Measurements from ENCODE around the gene SLC17A3. TPM values are rescaled to one million over a fixed set of nuclear protein-coding genes. Genes with fewer than 3 reads are reported as not detected.

The SLC17A3 gene, protein sequence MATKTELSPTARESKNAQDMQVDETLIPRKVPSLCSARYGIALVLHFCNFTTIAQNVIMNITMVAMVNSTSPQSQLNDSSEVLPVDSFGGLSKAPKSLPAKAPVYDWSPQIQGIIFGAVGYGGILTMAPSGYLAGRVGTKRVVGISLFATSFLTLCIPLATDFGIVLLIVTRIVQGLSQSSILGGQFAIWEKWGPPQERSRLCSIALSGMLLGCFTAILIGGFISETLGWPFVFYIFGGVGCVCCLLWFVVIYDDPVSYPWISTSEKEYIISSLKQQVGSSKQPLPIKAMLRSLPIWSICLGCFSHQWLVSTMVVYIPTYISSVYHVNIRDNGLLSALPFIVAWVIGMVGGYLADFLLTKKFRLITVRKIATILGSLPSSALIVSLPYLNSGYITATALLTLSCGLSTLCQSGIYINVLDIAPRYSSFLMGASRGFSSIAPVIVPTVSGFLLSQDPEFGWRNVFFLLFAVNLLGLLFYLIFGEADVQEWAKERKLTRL
- under 1 TPM in 1 of 2 experiments, not detected in 1; 0.43 TPM for total RNA-seq

DNA sequence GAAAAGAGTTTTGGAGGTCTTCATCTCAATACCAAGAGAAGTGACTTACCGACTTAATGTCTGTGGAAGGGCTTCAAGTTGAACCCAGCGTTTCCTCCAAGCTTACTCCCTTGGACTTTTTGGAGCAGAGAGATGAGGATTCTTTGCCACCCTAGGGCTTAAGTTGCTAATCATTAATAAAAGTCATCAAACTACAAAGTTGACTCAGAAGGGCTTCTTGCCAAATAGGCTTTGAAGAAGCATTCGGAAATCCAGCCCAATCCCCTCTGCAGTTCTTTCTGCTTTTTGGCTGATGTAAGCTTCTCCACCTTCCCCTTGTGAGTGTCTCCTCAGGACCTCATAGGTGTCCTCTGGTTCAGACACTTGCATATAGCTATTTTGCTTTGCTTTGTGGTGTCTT is at the start of gene SLC17A3:
Gene SLC17A3, minus strand, starts transcription at position 126 of the 400 bp plus-strand sequence. CDS start 5,856 bp downstream, outside the sequence.
- no peaks in the 10 kb centered on the region for H3K36me3 Mint-ChIP-seq
- no peak for DNase-seq
- H3K27me3 Mint-ChIP-seq = peaks cover 6% of the 10 kb centered on the region
- POLR2A ChIA-PET = no interaction called here
- no peak within 1 kb of the TSS for H3K27ac Mint-ChIP-seq
- intact Hi-C loops (cut with micrococcal nuclease) = no loop called here
- H3K4me1 Mint-ChIP-seq (ENCODE audit: low read depth) = peaks cover 28% of the 10 kb centered on the region
- no peaks in the 10 kb centered on the region for H3K9me3 Mint-ChIP-seq
- CTCF ChIA-PET = interaction anchor here (1.5 kb wide), 1 partner anchor 118 kb away, joined by 3 read pairs; no protein-coding TSS in a partner anchor
- no peak within 1 kb of the TSS for H3K4me3 Mint-ChIP-seq

GRCh38 chr6:25922301-25922700 is 48.3 kb upstream of the SLC17A3 start:
- Mint-ChIP-seq H3K27ac (no peak overlapping the region), H3K4me1 (ENCODE audit: low read depth) (peaks cover 22% of the 10 kb centered on the region), H3K36me3 (peaks cover 3% of the 10 kb centered on the region), H3K9me3 (peaks cover 3% of the 10 kb centered on the region), H3K4me3 (no peak overlapping the region), H3K27me3 (no peaks in the 10 kb centered on the region)
- intact Hi-C loops (cut with micrococcal nuclease) = no loop called here
- ChIA-PET CTCF (no interaction called here), POLR2A (no interaction called here)
- DNase-seq = no peak

DNA sequence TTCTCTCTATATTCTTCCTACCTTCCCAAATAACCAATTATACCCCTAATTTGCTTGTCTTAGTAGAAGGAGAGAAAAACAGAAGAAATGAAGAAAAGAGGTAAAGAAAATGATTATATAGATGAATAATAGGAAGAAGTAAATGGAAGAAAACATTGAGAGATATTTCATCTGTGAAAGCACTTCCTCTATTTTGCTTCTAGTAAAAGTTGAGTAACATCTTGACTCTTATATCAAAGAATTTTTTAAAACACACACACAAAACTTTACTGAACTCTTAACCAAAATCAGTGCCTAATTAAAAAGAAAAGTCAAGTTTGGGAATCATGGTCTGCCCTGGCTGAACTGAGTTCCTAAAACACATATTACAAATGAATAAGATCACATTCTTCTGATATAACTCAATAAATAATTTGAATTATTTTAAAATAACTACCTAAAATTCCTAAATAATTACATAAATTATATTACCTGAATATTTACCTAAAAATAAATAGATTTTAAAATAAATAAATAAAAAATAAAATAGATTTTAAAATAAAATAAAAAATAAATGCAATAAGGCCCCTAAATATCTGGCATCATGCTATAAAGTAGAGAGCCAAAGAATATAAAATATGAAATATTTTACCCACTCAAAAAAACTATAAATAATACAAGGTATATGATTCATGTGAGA is 47.6 kb upstream of the SLC17A3 start:
- POLR2A ChIA-PET = no interaction called here
- Mint-ChIP-seq H3K36me3 (peaks cover 3% of the 10 kb centered on the region), H3K4me1 (ENCODE audit: low read depth) (peaks cover 19% of the 10 kb centered on the region), H3K27ac (no peak overlapping the region), H3K9me3 (peaks cover 3% of the 10 kb centered on the region), H3K4me3 (no peak overlapping the region), H3K27me3 (no peaks in the 10 kb centered on the region)
- intact Hi-C loops (cut with micrococcal nuclease) = loop anchor here (2.0 kb wide), 1 partner anchor 23 kb away; no protein-coding TSS in a partner anchor
- CTCF ChIA-PET = no interaction called here
- DNase-seq = no peak

- peaks cover 3% of the 10 kb centered on the region for H3K36me3 Mint-ChIP-seq
- peaks cover 3% of the 10 kb centered on the region for H3K9me3 Mint-ChIP-seq
- no peak for DNase-seq
- intact Hi-C loops (cut with micrococcal nuclease) = loop anchor here (2.0 kb wide), 1 partner anchor 25 kb away; no protein-coding TSS in a partner anchor
- H3K27ac Mint-ChIP-seq = no peak overlapping the region
- H3K27me3 Mint-ChIP-seq = no peaks in the 10 kb centered on the region
- ChIA-PET POLR2A (no interaction called here), CTCF (interaction anchor here (1.0 kb wide), 1 partner anchor 30 kb away, joined by 3 read pairs; no protein-coding TSS in a partner anchor)
- H3K4me1 Mint-ChIP-seq (ENCODE audit: low read depth) = peaks cover 26% of the 10 kb centered on the region
- no peak overlapping the region for H3K4me3 Mint-ChIP-seq
Observed at GRCh38 chr6:25919657-25920056, 45.6 kb upstream of the SLC17A3 start.

DNA sequence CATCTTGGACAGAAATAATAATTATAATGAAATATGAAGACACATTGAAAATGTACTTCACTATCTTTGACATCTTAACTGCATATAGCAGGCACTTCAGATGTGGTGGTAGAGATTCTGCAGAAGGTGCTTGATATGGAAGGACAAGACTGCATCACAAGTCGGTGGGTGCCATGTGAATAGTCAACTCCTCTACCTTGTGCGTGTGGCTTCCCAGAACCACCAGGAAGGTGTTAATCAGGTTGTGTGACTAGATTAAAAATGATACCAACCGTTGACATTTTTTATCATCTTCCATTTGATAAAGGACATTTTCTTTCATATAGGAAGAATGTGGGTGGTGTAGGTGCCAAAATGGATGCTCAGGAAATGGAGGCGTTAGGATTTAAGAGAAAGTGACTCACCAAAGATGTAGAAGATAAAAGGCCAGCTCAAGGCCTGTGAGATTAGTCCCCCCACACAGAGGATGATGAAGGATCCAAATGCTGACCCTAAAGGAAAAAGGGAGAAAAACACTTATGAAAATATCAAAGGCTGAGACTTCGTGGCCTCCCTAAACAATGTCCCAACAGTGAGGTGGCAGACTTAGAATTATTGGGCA is 44.1 kb upstream of the SLC17A3 start:
- H3K4me3 Mint-ChIP-seq = no peak overlapping the region
- H3K4me1 Mint-ChIP-seq (ENCODE audit: low read depth) = peaks cover 40% of the 10 kb centered on the region
- ChIA-PET POLR2A (no interaction called here), CTCF (no interaction called here)
- peak overlapping the region; percentile 77 for H3K27ac Mint-ChIP-seq
- H3K36me3 Mint-ChIP-seq = peaks cover 4% of the 10 kb centered on the region
- intact Hi-C loops (cut with micrococcal nuclease) = no loop called here
- H3K27me3 Mint-ChIP-seq = no peaks in the 10 kb centered on the region
- H3K9me3 Mint-ChIP-seq = peaks cover 3% of the 10 kb centered on the region
- peak; percentile 52 for DNase-seq

- Mint-ChIP-seq H3K4me1 (ENCODE audit: low read depth) (peaks cover 49% of the 10 kb centered on the region), H3K9me3 (peaks cover 3% of the 10 kb centered on the region), H3K4me3 (no peak overlapping the region), H3K27ac (no peak overlapping the region), H3K27me3 (no peaks in the 10 kb centered on the region), H3K36me3 (peaks cover 4% of the 10 kb centered on the region)
- no peak for DNase-seq
- ChIA-PET CTCF (no interaction called here), POLR2A (no interaction called here)
- intact Hi-C loops (cut with micrococcal nuclease) = no loop called here
Observed at GRCh38 chr6:25916789-25917490, 42.9 kb upstream of the SLC17A3 start.

GRCh38 chr6:25916330-25916729 is 42.3 kb upstream of the SLC17A3 start:
- intact Hi-C loops (cut with micrococcal nuclease) = no loop called here
- Mint-ChIP-seq H3K27me3 (no peaks in the 10 kb centered on the region), H3K9me3 (peaks cover 3% of the 10 kb centered on the region), H3K4me3 (no peak overlapping the region), H3K27ac (no peak overlapping the region), H3K4me1 (ENCODE audit: low read depth) (peaks cover 53% of the 10 kb centered on the region), H3K36me3 (peaks cover 4% of the 10 kb centered on the region)
- CTCF ChIA-PET = no interaction called here
- DNase-seq = no peak
- POLR2A ChIA-PET = no interaction called here

GRCh38 chr6:25913741-25914140 is 39.7 kb upstream of the SLC17A3 start:
- peaks cover 5% of the 10 kb centered on the region for H3K9me3 Mint-ChIP-seq
- ChIA-PET CTCF (no interaction called here), POLR2A (no interaction called here)
- peaks cover 52% of the 10 kb centered on the region for H3K4me1 Mint-ChIP-seq (ENCODE audit: low read depth)
- intact Hi-C loops (cut with micrococcal nuclease) = loop anchor here (5.0 kb wide), 2 partner anchors 34 to 49 kb away; partner anchors contain the start of gene TRIM38
- H3K27me3 Mint-ChIP-seq = no peaks in the 10 kb centered on the region
- peak; percentile 35 for DNase-seq
- H3K36me3 Mint-ChIP-seq = peaks cover 5% of the 10 kb centered on the region
- peak overlapping the region; percentile 65 for H3K27ac Mint-ChIP-seq
- no peak overlapping the region for H3K4me3 Mint-ChIP-seq

GRCh38 chr6:25911351-25911750 is 37.3 kb upstream of the SLC17A3 start:
- Mint-ChIP-seq H3K27me3 (peaks cover 5% of the 10 kb centered on the region), H3K27ac (no peak overlapping the region), H3K36me3 (peaks cover 3% of the 10 kb centered on the region), H3K4me1 (ENCODE audit: low read depth) (peaks cover 50% of the 10 kb centered on the region), H3K4me3 (no peak overlapping the region), H3K9me3 (peaks cover 2% of the 10 kb centered on the region)
- ChIA-PET POLR2A (interaction anchor here (1.4 kb wide), 1 partner anchor 109 kb away, joined by 4 read pairs; no protein-coding TSS in a partner anchor), CTCF (interaction anchor here (1.1 kb wide), 1 partner anchor 28 kb away, joined by 3 read pairs; no protein-coding TSS in a partner anchor)
- intact Hi-C loops (cut with micrococcal nuclease) = loop anchor here (5.0 kb wide), 2 partner anchors 36 to 51 kb away; partner anchors contain the start of gene TRIM38
- DNase-seq = no peak

DNA sequence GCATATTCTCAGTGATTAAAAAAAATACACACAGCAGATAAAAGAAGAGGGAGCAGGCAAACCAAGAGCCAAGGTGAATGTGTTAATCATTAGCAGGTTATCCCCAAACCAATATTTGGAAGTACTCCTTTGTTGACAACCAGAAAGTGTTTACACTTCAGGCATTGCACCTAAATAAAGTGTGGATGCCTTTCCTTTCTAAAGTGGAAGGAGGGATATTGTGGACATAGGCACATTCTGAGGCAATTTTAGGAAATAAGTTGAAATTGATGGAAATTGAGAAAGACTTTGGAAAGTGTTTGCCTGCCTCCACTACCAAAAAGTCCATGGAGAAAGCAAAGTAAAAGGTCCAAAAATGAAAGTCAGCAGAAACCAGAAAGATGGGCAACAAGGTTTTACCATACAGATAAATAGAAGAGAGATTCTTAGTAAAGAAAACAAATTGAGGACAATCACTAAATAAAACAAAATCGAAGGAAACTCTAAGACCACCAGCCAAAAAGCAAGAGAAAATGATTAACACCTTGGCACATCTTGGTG is 33.5 kb upstream of the SLC17A3 start:
- Mint-ChIP-seq H3K36me3 (peaks cover 1% of the 10 kb centered on the region), H3K4me3 (no peak overlapping the region), H3K9me3 (peaks cover 2% of the 10 kb centered on the region), H3K4me1 (ENCODE audit: low read depth) (peaks cover 23% of the 10 kb centered on the region), H3K27me3 (peaks cover 12% of the 10 kb centered on the region), H3K27ac (no peak overlapping the region)
- ChIA-PET CTCF (no interaction called here), POLR2A (no interaction called here)
- DNase-seq = no peak
- intact Hi-C loops (cut with micrococcal nuclease) = no loop called here

DNA sequence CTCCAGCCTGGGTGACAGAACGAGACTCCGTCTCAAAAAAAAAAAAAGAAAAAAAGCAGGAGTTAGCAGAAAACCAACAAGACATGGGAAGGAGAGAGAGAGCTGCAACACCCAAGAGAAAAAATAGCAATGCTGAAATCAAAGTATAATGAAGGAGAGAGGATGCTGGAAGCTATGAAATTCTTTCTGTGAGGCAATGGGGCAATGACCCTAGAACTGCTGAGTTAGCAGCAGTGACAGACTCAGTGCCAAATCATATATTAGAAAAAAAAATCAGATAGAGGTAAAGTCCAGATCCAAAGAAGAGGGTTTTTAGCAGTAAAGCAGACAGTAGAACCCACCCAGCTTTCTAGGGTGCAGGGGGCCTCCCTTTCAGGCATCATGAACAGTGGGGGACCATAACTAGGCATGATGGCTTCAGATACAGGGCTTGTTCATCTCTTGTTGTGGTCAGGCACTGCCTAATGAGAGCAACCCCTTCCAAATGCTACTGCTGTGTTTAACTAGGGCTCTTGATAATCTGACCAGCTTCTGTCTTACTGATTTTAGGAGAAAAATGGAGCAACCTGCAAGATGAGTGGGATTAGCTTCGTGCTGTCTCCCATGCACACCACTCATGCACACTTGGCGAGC is 29.5 kb upstream of the SLC17A3 start:
- H3K27ac Mint-ChIP-seq = no peak overlapping the region
- POLR2A ChIA-PET = no interaction called here
- H3K27me3 Mint-ChIP-seq = peaks cover 12% of the 10 kb centered on the region
- no peak for DNase-seq
- peaks cover 12% of the 10 kb centered on the region for H3K4me1 Mint-ChIP-seq (ENCODE audit: low read depth)
- no peaks in the 10 kb centered on the region for H3K9me3 Mint-ChIP-seq
- no peaks in the 10 kb centered on the region for H3K36me3 Mint-ChIP-seq
- intact Hi-C loops (cut with micrococcal nuclease) = no loop called here
- CTCF ChIA-PET = interaction anchor here (0.6 kb wide), 2 partner anchors 12 to 638 kb away, joined by 3 to 4 read pairs; no protein-coding TSS in a partner anchor
- no peak overlapping the region for H3K4me3 Mint-ChIP-seq
